NB4 (cell line): ENCODE measurements around the gene DGKI.

ENCODE experiments used
- CTCF ChIP-seq: IDR thresholded peaks from one replicate; pipeline ENCODE4 v1.5.1; 2012; ENCODE audit warnings: low read depth, low read length
- MAX ChIP-seq: IDR thresholded peaks from 2 replicates; pipeline ENCODE4 v1.6.1; 2011; ENCODE audit warnings: low read depth, low read length

- TF ChIP-seq MAX: no peak
- no peak for TF ChIP-seq CTCF
Measured at GRCh38 chr7:137601642-137602041, 245.1 kb downstream of the DGKI start.
